Retina (tissue), 1 donor: ENCODE measurements around the gene NUSAP1.
"Not testable (repeated sequence)": the region's sequence is repeated elsewhere in the genome, so short reads cannot be mapped to it uniquely, and the experiment has no call there.

ENCODE experiments used
- DNase-seq: peaks from one replicate; pipeline ENCODE4 v3.0.0-alpha.2; 2016

NUSAP1 gene

GRCh38 chr15:41333026-41333562 lies 413 bp downstream of the NUSAP1 start:
- no peak for DNase-seq

GRCh38 chr15:41334293-41335120 lies 1.8 kb downstream of the NUSAP1 start:
- no peak for DNase-seq

GRCh38 chr15:41336549-41336948 lies 3.9 kb downstream of the NUSAP1 start:
- no peak for DNase-seq

- no peak for DNase-seq
Measured at GRCh38 chr15:41337047-41337446, 4.4 kb downstream of the NUSAP1 start.

GRCh38 chr15:41337631-41338522 lies 5.2 kb downstream of the NUSAP1 start:
- no peak for DNase-seq

GRCh38 chr15:41340189-41340695 lies 7.6 kb downstream of the NUSAP1 start:
- no peak for DNase-seq

GRCh38 chr15:41341519-41341918 lies 8.8 kb downstream of the NUSAP1 start:
- DNase-seq, result no peak

GRCh38 chr15:41347236-41347635 lies 14.6 kb downstream of the NUSAP1 start:
- no peak for DNase-seq

GRCh38 chr15:41350057-41350717 lies 17.5 kb downstream of the NUSAP1 start:
- no peak for DNase-seq

- DNase-seq, result no peak
Measured at GRCh38 chr15:41354371-41354770, 21.7 kb downstream of the NUSAP1 start.

- no peak for DNase-seq
Measured at GRCh38 chr15:41367418-41367817, 34.7 kb downstream of the NUSAP1 start.

- no peak for DNase-seq
Measured at GRCh38 chr15:41377978-41378377, 45.3 kb downstream of the NUSAP1 start.

- not testable (repeated sequence) for DNase-seq
Measured at GRCh38 chr15:41383974-41384749, 51.5 kb downstream of the NUSAP1 start.

- DNase-seq, result no peak
Measured at GRCh38 chr15:41387646-41388045, 55.0 kb downstream of the NUSAP1 start.

- DNase-seq, result no peak
Measured at GRCh38 chr15:41392659-41393058, 60.0 kb downstream of the NUSAP1 start.

- no peak for DNase-seq
Measured at GRCh38 chr15:41394924-41395323, 62.2 kb downstream of the NUSAP1 start.

GRCh38 chr15:41396111-41396510 lies 63.4 kb downstream of the NUSAP1 start:
- no peak for DNase-seq

GRCh38 chr15:41401904-41402267 lies 69.2 kb downstream of the NUSAP1 start:
- no peak for DNase-seq

GRCh38 chr15:41407341-41407740 lies 74.7 kb downstream of the NUSAP1 start:
- no peak for DNase-seq

GRCh38 chr15:41408234-41408641 lies 75.6 kb downstream of the NUSAP1 start:
- DNase-seq, result no peak

- DNase-seq, result no peak
Measured at GRCh38 chr15:41411031-41411430, 78.3 kb downstream of the NUSAP1 start.

GRCh38 chr15:41411441-41411840 lies 78.8 kb downstream of the NUSAP1 start:
- no peak for DNase-seq
